ENCODE results near the gene CLDN10. TPM values are rescaled to one million over a fixed set of nuclear protein-coding genes. Genes with fewer than 3 reads are reported as not detected.

Gene CLDN10
- total RNA-seq, 4 donors from 2014 or later: 0.54 TPM; not detected in 3

- Histone ChIP-seq H3K4me3 (replicated peaks in 1 of 3) (no peak overlapping the region), H3K36me3 (no peaks in the 10 kb centered on the region)
- intact Hi-C loops (cut with DNase I): no loop called here
Measured at GRCh38 chr13:95626768-95627167, 74.2 kb downstream of the CLDN10 start.

GRCh38 chr13:95627590-95627989 lies 75.1 kb downstream of the CLDN10 start:
- H3K27me3 ChIP-seq: no peaks in the 10 kb centered on the region
- H3K9me3 ChIP-seq: no peaks in the 10 kb centered on the region
- no peak for DNase-seq
- no peaks in the 10 kb centered on the region for H3K36me3 ChIP-seq
- no peak overlapping the region for H3K4me3 ChIP-seq (replicated peaks in 1 of 3)
- no peaks in the 10 kb centered on the region for H3K4me1 ChIP-seq
- TF ChIP-seq CTCF (IDR thresholded peaks at IDR 0.05) (no peak), POLR2A (IDR thresholded peaks at IDR 0.05) (no peak)
- H3K27ac ChIP-seq: no peak overlapping the region
- intact Hi-C loops (cut with DNase I): no loop called here
- WGBS, 2 donors: 94 to 97% methylated on average over 1 of the region's 1 CpG

More at GRCh38 chr13:95626768-95627167, 74.2 kb downstream of the CLDN10 start:
- Histone ChIP-seq H3K9me3 (no peaks in the 10 kb centered on the region), H3K27ac (no peak overlapping the region), H3K4me1 (no peaks in the 10 kb centered on the region), H3K27me3 (no peaks in the 10 kb centered on the region)
- DNase-seq: no peak
- no peak for TF ChIP-seq CTCF (IDR thresholded peaks at IDR 0.05)
- TF ChIP-seq POLR2A (IDR thresholded peaks at IDR 0.05): no peak

- Histone ChIP-seq H3K4me1 (no peaks in the 10 kb centered on the region), H3K27ac (no peak overlapping the region), H3K27me3 (no peaks in the 10 kb centered on the region), H3K4me3 (replicated peaks in 1 of 3) (no peak overlapping the region), H3K36me3 (no peaks in the 10 kb centered on the region), H3K9me3 (no peaks in the 10 kb centered on the region)
- no peak for TF ChIP-seq CTCF (IDR thresholded peaks at IDR 0.05)
- no peak for TF ChIP-seq POLR2A (IDR thresholded peaks at IDR 0.05)
- whole genome bisulfite sequencing, 2 donors: 98% methylated on average over 1 of the region's 1 CpG
- DNase-seq: no peak
- intact Hi-C loops (cut with DNase I): no loop called here
Measured at GRCh38 chr13:95628488-95628887, 76.0 kb downstream of the CLDN10 start.

GRCh38 chr13:95629071-95629470 lies 76.6 kb downstream of the CLDN10 start:
- no peaks in the 10 kb centered on the region for H3K36me3 ChIP-seq
- no peaks in the 10 kb centered on the region for H3K9me3 ChIP-seq
- H3K27me3 ChIP-seq: no peaks in the 10 kb centered on the region
- WGBS, 2 donors: 83 to 97% methylated on average over 4 of the region's 4 CpGs
- no peak overlapping the region for H3K27ac ChIP-seq
- no peak overlapping the region for H3K4me3 ChIP-seq (replicated peaks in 1 of 3)
- DNase-seq: no peak
- TF ChIP-seq CTCF (IDR thresholded peaks at IDR 0.05) (no peak), POLR2A (IDR thresholded peaks at IDR 0.05) (no peak)
- intact Hi-C loops (cut with DNase I): no loop called here
- H3K4me1 ChIP-seq: no peaks in the 10 kb centered on the region

Other genes with a start within 250 kb of the CLDN10 start
- gene DZIP1, start 92.0 kb downstream of the CLDN10 start, total RNA-seq: 1 to 10 TPM; 4.3 to 8.5 (median 6.3) TPM
- gene DNAJC3, start 124.4 kb downstream of the CLDN10 start, total RNA-seq: 100 to 1,000 TPM in 3 of 4 donors, 10 to 100 TPM in 1; 92.2 to 164 (median 125) TPM

Data from thyroid gland (tissue), 4 donors.